GM18511 (cell line): ENCODE results near the gene PPHLN1.

Experiments used
- ATAC-seq: cut with Tn5 transposase; IDR thresholded peaks from one replicate; pipeline ENCODE4 v1.9.1; 2021; ENCODE audit warnings: mild to moderate bottlenecking, moderate library complexity; ENCODE audit not compliant: unreplicated experiment

The PPHLN1 gene

GRCh38 chr12:42475106-42475505 lies 149.1 kb downstream of the PPHLN1 start:
- ATAC-seq, result peak; percentile 68

DNA sequence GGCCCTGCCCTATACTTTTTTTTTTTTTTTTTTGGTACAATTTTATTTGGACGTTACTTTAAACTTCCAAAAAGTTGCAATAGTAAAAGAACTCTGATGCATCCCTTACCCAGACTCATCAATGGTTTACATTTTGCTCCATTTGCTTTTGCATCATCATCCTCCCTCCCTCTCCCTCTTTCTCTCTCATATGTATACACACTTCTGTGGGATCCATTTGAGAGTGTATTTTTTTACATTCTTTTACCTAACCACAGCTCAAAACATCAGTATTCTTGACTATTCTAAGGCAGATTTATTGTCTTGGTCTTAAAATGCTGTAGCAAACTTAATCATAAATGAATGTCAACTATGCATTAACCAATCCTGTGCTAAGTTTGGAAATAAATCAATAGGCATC lies 152.0 kb downstream of the PPHLN1 start:
- no peak for ATAC-seq

DNA sequence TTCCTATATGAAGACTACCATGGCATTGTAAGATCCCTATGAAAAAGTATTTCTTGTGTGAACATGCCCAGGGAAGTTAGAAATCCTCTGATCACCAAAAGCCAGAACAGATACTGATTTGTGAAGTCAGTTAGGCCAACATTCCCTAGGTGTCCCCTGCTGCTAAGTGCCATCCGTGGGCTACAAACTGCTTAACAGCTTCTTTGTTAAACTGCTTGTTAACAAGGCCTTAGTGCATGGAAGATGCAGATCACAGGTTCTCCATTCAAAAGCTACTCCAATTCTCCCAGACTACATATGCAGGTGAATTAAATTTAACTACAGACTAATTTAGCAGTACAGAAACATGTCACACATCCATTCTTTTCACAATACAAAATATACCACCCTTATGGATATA lies 155.4 kb downstream of the PPHLN1 start:
- no peak for ATAC-seq

DNA sequence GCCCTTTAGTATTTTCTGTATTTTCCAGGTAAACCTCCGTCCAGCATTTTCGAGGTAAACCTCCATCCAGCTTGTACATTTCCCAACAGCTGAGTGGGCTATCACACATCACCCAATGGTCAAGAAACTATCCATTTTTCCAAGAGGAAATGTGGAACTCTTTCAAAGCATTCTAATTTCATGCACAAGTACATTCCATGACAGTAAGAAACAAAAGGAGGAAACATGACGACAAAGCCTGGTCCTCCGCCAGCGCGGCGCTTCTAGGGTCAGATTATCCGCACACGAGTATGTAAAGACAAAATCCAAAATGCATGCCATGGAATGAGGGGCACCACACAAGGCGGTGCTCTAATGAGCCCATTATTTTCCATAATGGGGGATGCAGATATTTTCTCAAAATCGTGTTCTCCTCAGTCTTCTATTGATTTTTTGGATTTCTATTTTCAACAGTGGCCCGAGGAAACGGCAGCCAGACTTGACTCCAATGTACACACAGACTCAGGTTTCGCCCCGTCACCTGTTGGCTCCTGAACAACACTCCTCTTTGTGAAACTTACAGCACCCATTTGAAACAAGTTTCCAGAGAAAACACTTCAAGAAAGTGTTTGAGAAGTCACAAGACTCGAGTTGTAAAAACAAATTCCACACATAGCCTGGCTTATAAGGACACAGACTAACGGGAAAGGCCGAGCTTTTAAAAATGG lies 156.2 kb downstream of the PPHLN1 start:
- peak; percentile 0 for ATAC-seq

DNA sequence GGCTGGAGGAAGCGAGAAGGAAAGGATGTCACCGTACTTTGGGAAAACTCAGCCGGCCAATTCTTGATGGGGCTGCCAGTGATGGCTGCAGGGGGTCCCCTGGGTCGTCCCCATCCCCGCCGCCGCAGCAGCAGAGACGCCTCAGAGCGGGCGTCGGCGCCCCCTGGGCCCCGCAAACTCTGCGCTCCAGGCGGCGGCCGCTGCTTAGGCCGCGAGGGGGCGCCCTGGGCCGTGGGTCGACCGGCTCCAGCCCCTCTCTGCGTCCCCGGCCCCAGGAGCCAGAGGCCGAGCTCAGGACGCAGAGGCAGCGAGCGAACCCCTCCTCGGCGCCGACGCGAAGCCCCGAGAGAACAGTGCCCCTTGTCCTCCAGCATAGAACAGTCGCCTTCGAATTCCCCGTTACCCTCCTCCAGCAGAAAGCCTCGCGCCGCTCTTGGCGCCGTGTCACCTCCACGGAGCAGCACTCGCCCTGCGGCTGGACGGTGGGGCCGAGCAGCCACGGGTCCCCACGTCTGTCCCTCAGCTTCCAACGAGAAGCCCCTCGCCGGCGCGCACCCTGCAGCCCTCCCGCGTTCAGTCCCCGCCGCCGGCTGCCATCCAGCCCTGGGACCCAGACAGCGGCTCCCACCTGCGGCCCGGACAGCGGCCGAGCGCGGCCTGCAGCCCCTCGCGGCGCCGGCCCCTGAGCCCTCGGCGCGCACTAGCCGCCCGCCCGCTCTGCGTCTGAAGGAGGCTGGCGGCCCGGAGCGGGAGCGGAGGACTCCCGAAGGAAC lies 157.0 kb downstream of the PPHLN1 start:
- ATAC-seq, result peak; percentile 84

DNA sequence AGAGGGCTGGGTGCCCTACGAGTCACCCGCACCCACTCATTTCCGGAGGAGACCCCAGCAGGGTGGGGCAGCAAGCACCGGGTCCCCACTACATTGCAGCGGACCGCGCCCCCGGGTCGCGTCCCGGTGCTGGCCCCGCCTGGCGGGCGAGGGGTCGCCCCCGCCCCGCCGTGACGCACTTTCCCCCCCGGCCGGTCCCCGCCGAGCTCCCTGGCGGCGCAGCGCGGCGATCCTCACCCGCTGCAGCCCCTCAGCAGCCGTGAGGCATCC lies 157.5 kb downstream of the PPHLN1 start:
- ATAC-seq, result peak; percentile 46

GRCh38 chr12:42484996-42485395 lies 159.0 kb downstream of the PPHLN1 start:
- no peak for ATAC-seq

DNA sequence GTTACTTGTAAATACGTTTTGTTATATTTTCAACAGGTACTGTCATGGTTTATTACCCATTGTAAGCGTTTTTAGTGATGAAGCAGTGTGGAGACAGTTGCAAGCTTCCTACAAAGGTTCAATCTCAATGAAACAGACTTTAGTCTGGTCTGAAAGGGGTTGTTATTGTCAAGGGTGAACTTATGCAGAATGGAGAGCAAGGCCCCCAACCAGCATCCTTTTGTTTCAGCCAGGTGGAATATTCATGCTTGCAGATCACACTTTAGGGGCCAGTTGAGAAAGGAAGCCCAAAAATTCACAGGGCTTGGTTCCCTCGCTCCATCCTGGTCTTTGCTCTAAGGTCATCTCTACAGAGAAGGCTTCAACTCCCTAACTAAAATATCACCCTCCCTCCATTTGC lies 159.9 kb downstream of the PPHLN1 start:
- ATAC-seq, result no peak

- ATAC-seq, result no peak
These were observed 160.4 kb downstream of the PPHLN1 start for GRCh38 chr12:42486407-42486806.

GRCh38 chr12:42490261-42490842 lies 164.4 kb downstream of the PPHLN1 start:
- no peak for ATAC-seq
